GM18502 (cell line): ENCODE data around the gene TRIM52.
"Not testable (repeated sequence)": the region's sequence is repeated elsewhere in the genome, so short reads cannot be mapped to it uniquely, and the experiment has no call there.

Experiments
- ATAC-seq: cut with Tn5 transposase; IDR thresholded peaks from one replicate; pipeline ENCODE4 v1.9.1; 2021; ENCODE audit warnings: mild to moderate bottlenecking; ENCODE audit not compliant: unreplicated experiment, poor library complexity

Gene TRIM52

DNA sequence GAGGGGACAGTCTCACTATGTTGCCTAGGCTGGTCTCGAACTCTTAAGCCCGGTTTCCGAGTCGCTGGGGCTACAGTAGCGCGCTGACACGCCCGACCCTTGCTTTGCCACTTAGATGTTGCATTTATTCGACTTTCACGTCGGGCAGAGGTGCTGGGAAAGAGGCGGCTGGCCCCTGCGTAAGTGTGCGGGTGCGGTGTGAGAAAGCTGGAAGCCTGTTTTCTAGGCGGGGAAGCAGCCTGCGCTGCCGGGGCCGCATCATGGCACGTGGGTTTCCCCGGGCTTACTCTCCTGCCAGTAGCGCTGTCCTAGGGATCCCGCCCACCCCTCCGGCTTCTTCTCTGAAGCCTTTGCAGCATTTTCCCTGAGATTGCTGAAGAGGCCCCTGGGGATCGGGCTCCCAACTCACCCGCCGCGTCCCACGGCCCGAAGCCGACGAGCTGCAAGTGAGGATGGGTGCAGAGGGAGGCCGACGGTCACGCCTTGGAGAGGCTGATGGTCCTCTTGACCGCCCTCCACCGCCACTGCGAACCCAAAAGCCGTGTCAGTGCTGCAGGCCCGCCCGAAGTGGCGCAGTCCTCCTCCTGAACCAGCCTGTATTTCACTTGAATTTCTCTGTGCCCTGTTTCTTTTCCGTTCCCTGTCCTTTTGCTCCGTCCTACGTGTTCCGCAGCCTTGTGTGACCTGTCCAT, 43.7 kb downstream of the TRIM52 start:
- ATAC-seq, result peak; percentile 18

DNA sequence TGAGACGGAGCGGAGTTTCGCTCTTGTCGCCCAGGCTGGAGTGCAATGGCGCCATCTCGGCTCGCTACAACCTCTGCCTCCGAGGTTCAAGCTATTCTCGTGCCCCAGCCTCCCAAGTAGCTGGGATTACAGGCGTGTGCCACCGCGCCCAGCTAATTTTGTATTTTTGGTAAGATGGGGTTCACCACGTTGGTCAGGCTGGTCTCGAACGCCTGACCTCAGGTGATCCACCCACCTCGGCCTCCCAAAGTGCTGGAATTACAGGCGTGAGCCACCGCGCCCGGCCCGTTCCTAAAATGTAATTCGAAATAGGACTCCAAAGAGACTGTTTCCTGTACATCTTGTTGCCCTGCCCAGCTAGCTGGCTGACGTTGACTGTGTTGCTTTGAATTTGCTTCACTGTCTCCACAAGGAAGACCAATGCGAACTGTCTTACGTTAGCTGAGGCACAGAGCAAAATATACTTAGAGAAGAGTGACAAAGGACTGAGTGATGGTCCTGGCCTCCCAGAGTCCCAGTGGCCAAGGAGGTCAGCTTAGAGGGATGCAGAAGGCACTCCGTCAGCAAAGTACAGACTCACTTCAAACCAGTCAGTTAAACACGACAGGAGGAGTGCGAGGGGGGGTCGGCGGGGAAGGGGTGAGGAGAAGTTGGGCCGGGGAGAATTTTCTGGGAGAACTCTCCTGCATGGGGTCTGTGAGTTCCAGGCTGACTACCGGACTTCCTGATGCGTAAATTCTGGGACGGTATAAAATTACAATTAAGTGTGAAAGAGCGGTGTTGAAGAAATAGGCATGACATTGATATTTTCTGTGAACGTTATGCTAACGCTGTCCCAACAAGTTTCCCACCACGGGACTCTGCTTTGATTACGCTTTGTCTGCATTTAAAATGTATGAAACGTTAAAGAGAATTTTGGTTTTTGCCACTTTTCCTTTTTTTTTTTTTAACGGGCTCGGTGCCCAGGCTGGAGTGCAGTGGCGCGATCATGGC, 44.6 kb downstream of the TRIM52 start:
- no peak for ATAC-seq

DNA sequence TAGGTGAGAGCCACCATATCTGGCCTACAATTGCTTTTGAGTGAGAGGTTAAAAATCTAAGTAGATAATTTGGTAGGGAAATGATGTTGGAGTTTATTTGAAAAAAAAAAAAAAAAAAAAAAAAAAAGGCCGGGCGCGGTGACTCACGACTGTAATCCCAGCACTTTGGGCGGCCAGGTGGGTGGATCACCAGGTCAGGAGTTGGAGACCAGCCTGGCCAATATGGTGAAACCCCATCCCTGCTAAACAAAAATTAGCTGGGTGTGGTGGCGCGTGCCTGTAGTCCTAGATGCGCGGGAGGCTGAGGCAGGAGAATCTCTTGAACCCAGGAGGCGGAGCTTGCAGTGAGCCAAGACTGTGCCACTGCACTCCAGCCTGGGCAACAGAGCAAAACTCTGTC, 46.7 kb downstream of the TRIM52 start:
- not testable (repeated sequence) for ATAC-seq

DNA sequence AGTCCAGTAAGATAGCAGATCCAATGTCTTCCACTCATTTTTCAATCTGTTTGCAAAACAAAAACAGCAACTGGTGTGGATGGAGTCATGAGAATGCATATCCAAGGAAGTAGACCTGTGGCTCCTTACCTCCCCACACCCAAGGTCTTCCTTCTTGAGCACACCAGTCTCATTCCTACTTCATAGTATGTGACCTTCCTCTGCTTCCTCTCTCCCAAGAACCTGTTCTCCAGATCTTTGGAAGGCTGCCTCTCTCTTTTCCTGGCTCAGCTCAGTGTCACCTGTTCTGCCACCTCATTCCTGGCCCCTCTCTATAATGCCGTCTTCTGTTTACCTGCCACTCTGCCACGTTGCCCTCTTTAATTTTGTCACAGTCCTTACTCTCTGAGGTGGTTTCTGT, 48.0 kb downstream of the TRIM52 start:
- no peak for ATAC-seq

DNA sequence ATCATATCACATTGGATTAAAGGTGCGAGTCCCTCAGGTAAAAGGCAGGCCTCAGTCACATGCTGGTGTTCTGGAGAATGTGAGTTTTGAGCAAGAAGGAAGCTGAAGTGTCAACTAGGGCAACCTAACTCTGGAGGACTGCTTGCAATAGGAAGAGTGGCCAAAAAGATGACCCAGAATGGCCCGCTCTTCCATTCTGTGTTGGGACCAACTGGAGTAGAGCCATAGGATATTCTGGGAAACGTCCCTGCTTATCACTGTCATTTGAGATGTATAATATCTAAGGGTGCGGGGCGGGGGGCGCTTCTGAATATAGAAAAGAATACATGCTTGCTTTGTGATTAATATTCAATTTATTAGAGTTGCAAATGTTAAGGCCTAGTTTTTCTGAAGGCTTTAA, 48.9 kb downstream of the TRIM52 start:
- no peak for ATAC-seq

DNA sequence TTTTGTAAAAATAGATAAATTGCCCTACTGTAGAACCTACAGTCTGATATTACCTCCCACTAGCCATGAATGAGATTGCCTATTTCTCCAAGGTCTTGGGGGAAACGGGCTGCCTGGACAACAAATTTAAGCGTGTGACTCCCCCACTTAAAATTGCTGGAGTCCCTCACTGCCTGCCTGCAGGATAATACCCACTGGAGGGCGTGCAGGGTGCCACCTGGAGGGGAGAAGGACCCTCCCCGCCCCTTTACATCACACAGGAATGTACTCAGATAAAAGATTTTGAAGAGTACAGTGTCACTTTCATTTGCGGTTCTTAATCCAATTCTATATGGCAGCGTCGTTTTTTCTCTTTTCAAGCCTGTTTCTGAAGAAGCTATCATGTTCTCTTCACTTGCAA, 49.7 kb downstream of the TRIM52 start:
- ATAC-seq, result no peak

DNA sequence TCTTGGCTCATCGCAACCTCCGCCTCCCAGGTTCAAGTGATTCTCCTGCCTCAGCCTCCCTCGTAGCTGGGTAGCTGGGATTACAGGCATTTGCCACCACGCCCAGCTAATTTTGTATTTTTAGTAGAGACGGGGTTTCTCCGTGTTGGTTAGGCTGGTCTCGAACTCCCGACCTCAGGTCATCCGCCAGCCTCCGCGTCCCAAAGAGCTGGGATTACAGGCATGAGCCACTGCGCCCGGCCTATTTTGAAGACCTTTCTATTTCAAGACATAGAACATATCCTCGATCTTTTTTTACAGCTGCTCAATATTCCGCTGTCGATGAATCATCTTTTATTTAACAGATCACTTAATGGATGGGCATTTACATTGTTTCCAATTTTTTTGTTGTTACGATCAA, 50.2 kb downstream of the TRIM52 start:
- not testable (repeated sequence) for ATAC-seq

DNA sequence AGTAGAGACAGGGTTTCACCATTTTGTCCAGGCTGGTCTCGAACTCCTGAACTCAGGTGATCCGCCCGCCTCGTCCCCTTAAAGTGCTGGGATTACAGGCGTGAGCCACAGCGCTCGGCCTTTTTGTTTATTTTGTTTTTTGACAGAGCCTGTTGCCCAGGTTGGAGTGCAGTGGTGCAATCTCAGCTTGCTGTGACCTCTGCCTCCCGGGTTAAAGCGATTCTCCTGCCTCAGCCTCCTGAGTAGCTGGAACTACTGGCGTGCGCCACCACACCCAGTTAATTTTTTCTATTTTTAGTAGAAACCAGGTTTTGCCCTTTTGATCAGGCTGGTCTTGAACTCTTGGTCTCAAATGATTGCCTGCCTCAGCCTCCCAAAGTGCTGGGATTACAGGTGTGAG, 50.8 kb downstream of the TRIM52 start:
- ATAC-seq, result not testable (repeated sequence)

DNA sequence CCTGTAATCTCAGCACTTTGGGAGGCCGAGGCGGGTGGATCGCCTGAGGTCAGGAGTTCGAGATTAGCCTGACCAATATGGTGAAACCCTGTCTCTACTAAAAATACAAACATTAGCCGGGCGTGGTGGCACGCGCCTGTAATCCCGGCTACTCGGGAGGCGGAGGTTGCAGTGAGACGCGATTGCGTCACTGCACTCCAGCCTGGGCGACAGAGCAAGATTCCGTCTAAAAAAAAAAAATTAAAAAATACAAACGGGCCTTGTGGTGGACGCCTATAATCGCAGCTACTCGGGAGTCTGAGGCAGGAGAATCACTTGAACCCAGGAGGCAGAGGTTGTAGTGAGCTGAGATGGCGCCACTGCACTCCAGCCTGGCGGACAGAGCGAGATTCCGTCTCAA, 51.9 kb downstream of the TRIM52 start:
- ATAC-seq, result not testable (repeated sequence)

DNA sequence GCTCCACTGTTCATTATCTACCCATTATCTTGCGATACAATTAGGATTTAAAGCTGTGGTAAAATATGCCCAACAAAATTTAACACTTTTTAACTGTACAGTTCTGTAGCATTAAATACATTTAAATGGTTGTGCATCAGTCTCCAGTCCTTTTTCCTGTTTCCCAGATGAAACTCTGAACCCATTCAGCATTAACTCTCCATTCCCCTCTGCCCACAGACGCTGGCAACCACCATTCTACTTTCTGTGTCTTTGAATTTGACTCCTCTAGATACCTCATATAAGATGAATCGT, 53.0 kb downstream of the TRIM52 start:
- no peak for ATAC-seq

DNA sequence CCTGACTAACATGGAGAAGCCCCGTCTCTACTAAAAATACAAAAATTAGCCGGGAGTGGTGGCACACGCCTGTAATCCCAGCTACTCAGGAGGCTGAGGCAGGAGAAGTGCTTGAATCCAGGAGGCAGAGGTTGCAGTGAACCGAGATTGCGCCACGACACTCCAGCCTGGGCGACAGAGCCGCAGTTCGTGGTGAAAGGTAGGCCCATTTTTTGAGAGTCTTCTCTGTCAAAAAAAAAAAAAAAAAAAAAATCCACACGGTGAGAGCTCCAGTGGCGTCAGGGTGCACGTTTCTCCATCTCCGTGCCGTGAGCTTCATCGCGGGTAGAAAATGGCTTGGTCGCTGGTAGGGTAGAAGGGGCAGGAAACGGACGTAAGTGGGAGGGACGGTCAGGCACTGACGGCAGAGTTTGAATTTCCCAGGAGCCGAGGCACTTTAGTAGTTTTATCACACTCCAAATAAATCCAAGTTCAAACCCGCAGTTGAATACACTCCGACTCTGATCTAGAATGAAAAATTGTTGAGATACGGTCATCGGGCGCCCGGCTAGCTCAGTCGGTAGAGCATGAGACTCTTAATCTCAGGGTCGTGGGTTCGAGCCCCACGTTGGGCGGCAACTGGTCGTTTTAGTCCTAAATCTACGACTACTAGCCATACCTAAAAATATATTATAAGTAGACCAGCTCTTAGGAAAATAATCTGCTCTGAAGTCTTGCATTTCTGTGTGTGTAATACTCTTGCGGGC, 53.6 kb downstream of the TRIM52 start:
- ATAC-seq, result peak; percentile 34

DNA sequence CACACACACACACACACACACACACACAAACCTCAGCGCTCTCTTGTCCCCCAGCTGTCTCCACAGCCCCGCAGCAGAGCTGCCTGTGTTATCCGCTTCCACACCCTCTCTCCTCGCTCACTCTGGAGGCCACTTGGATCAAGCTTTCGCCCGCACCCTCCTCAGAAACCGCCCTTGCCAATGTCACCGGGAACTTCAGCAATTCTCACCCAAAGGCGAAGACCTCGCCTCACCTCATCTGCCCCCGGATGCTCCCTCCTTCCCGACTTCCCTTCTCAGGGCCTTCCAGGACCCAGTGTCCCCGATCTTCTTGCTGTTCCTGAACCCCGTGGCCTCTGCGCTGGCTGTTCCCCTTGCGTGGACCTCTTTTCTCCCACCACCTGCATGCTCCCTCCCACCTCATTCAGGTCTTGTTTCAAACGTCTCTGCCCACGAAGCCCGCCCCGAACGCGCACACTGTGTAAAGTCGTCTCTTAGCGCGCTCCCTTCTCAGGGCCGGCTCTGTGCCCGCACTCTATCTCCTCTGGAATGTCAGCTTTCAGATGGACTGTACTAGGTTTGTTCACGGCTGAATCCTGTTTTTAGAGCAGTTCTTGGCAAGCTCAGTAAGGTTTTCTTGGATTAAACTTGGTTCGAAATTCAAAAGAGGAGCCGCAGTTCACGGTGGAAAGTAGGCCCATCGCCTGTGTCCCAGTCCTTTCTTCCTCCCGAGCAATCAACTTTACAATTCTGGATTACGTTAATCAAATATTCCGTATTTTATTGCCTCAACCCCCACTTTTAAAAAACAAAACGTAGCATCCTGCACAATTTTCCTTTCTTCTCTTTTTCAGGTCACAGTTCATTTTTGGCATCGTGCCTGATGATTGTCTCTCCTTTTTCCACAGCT, 54.9 kb downstream of the TRIM52 start:
- ATAC-seq, result no peak
